GM21447 (cell line): Measurements from ENCODE around the gene NPHS1.
"Not testable (repeated sequence)": the region's sequence is repeated elsewhere in the genome, so short reads cannot be mapped to it uniquely, and the experiment has no call there.

Source experiments
- ATAC-seq: cut with Tn5 transposase; IDR thresholded peaks from one replicate; pipeline ENCODE4 v1.9.1; 2021; ENCODE audit not compliant: unreplicated experiment

The NPHS1 gene

DNA sequence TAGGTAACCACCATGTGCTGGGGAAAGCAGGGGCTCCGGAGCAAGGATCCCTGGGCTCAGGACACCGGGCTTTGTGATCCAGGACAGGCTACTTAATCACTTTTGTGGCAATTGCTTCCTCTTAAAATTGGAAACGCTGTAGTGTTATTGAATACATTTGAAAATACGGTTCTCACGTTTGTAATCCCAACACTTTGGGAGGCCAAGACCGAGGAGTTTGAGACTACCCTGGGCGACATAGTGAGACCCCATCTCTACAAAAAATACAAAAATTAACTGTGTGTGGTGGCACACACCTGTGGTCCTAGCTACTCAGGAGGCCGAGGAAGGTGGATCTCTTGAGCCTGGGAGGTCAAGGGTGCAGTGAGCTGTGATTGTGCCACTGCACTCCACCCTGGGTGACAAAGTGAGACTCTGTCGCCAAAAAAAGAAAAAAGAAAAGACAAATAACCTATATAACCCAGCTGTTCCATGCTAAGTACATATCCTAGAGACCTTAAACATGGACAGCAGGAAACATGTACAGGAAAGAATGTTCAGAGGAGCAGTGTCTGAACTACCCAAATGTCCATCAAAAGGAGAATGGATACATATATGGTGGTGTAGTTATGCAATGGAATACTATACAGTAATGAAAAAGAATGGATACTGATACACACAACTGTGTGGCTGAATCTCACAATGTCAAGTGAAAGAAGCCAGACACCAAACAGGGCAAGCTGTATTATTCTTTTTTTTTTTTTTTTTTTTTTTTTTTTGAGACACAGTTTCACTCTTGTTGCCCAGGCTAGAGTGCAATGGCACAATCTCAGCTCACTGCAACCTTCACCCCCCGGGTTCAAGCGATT is 39.0 kb downstream of the NPHS1 start:
- ATAC-seq: no peak

DNA sequence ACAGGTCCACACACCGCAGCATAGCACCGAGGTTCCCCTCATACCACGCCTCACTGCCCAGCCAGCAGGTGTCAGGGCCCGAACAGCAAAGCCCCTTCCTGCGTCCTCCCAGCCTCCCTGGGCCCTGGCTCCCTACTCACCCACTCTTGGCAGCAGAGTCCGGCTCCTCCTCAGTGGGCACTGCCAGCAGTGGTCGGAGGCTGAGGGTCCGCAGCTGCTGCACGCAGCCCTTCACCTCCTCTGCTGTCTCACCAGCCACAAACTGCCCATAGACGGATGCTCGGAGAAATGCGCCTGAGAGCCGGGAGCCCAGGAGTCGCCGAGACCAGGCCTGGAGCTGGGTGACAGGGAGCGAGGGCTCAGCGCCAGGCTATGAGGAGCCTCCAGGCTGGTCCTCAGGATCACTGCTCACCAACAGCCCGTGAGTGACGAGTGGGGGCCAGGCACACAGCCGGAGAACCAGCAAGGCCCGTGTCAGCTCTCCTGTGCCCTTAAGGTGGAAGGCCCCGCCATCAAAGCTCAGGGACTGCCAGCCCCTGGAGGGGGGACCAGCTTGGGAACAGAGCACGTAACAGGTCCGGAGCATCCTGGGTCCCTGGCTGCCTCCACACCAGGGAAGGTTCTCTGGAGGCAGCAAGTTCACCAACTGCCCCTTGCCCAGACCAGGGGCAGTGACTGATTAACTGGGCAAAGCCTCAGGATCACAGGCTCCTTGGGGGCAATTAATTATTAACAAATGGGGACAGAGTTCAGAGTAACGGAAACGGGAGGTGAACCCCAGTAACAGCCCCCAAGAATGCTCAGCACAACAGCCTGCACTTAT is 39.9 kb downstream of the NPHS1 start, which contains the start of gene PRODH2:
Gene PRODH2, minus strand, starts transcription at position 626 of the 823 bp plus-strand sequence. Its CDS starts 40 bp downstream, at position 586.
- ATAC-seq: no peak

DNA sequence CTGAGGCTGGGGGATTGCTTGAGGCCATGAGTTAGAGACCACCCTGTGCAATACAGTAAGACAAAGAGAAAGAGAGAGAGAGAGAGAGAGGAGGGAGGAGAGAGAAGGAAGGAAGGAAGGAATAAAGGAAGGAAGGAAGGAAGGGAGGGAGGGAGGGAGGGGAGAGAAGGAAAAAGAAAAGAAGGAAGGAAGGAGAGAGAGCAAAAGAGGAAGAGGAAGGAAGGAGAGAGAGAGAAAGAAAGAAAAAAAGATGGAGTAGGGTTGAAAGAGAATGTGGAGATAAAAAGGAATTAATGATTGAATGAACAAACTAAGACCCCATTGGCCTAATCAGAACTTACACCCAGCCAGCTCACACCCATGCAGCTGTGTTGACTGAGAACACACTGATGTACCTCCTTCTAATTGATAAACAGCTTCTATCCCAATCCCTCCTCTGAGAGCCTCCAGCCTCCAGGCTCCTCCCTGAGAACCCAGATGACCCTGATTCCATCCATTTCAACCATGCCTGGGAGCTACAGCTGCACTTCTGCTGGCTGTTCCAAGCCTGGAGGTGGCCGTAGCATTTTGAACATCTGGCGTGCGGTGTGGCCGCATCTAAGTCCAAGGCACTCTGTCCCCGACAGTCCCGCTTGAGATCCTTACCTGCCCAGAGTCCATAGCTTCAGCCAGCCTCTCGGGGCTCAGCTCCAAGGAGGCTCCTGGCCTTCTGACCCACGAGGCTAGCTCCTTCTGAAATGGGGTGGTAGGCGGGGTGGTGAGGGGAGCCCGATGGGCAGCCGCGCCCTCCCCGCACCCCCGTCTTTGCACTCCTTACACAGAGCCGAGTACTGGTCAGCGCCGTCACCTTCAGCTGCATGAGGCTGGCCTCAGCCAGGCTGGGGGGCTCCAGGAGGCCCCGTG is 40.7 kb downstream of the NPHS1 start:
- ATAC-seq: no peak

DNA sequence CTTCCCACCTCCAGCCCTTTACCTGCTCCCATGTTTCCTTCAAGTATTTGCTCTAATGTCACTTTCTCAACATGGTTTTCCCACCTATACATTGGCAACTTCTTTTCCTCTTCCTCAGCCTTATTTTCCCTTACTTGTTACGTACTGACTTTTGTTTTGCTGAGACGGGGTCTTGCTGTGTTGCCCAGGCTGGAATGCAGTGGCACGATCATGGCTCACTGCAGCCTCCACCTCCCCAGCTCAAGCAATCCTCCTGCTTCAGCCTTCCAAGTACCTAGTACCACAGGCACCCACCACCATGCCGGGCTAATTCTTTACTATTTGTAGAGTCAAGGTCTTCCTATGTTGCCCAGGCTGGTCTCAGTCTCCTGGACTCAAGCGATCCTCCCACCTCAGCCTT is 44.7 kb downstream of the NPHS1 start:
- ATAC-seq: no peak

DNA sequence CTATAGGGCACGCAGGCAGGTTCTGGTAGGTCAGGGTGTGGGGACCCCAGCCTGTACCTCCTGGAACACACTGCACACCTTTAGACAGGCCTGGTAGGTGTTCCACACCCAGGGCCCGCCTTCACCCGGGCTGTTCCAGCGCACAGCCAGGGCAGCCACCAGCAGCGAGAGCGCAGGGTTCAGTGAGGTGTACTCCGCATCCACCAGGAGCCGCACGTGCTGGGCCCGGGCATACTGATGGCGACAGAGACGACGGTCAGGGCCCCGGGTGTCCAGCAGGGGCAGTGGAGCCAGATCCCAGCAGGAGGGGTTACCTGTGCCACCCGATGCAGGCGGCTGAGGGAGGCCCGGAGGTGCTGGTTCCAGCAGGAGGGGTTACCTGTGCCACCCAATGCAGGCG is 45.7 kb downstream of the NPHS1 start:
- ATAC-seq: no peak

DNA sequence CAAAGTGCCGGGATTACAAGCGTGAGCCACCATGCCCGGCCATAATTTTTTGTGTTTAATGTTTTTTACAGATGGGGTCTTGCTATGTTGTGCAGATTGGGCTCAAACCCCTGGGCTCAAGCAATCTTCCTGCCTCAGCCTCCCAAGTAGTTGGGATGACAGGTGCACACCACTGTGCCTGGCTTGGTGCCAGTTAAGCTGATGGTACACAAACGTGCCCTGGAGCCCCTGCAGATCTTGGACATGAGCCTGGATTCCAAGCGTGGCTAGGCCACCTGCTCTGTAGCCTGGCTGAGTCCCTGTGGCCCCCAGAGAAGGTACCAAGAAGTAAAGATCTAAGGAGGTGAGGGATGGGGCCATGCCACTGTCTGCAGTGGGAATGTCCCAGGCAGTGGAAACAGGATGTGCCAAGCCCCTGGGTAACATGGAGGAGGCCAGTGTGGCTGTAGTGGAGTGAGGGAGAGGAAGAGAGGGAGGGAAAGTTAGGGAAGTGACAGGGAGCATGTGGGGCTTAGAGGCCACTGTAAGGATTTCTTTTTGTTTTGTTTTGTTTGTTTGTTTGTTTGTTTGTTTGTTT is 46.7 kb downstream of the NPHS1 start:
- ATAC-seq: no peak

DNA sequence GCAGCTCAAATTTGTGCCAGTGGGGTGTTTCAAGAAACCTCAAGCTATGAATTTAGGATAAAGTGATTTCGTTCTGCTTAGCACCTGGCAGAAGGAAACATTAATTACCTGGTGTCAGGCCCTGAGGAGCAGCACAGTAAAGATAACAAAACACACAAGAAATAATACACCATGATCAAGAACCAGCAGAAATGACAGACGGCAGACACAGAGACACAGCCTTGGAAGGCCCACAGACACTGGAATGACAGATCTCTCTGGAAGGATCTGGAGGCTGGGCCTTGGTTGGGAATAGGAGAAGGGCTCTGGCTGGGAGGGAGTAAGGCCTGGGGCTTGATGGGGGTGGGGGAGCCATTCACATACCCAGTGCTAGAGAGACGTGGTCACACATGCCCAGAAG is 50.5 kb downstream of the NPHS1 start:
- ATAC-seq: no peak

DNA sequence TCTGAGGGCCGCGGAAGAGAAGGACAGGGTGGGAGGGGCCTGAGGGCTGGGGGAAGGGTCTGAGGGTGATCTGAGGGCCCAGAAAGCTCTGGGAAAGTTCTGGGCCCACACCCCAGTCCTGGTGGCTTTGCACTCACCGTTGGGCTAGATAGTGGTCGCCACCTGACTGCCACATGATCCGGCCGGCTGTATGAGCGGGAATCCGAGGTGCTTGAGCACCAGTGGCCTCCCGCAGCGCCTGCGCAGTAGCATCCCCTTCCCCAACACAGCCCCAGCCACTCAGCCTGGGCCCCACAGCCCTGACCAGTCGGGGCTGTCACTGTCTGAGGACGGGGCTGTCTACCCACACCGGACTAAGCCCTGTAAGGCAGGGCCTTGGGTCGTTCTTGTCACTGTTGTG is 54.6 kb downstream of the NPHS1 start:
- no peak for ATAC-seq

DNA sequence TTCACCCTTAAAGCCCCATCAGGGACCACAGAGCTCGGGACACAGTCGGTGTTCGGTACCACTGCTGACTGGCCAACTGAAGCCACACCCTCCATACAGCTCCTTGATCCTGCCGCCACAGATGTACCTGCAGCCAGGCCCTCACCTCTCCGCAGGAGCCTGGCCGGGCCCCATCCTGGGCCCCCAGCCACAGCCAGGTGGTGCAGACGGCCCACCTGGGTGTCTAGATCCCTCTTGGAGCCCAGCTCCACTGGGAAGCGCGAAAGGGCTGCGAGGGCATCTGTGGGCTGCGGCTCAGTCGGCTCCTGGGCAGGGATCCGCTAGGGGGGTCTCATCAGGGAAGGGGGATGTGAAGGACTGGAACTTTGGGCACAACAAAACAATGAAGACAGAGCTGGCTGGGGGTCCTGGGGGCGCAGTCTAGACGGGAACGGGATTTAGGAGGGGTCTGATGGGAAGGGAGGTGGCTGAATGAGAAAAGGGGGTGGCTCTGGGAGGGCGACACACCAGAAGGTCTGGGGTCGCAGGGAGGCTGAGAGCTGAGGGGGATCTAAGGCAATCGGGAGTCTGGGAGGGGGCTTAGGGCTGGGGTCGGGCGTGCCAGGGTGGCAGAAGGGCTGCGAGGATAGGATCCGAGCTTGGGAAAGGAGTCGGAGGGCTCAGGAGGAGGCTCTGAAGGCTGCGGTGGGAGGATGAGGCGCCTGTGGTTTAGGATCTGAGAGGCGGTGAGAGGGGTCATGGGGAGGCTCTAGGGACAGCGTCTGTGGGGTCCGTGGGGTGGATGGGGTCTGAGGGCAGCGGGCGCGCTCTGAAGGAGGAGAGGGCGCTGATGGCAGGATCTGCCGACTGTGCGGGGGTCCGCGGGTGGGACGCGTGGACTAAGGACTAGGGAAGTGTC is 55.4 kb downstream of the NPHS1 start:
- ATAC-seq: no peak

DNA sequence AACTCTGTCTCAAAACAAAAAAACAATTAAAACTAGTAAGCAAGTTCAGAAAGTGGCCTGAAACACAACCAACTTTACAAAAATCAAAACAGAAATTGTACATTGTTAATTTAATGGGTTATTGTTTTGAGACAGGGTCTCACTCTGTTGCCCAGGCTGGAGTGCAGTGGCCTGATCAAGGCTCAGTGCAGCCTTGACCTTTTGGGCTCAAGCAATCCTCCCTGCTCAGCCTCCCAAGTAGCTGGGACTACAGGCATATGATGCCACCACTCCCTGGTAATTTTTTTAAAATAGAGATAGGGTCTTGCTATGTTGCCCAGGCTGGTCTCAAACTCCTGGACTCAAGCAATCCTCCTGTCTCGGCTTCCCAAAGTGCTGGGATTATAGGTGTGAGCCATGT is 56.7 kb downstream of the NPHS1 start:
- ATAC-seq: not testable (repeated sequence)

DNA sequence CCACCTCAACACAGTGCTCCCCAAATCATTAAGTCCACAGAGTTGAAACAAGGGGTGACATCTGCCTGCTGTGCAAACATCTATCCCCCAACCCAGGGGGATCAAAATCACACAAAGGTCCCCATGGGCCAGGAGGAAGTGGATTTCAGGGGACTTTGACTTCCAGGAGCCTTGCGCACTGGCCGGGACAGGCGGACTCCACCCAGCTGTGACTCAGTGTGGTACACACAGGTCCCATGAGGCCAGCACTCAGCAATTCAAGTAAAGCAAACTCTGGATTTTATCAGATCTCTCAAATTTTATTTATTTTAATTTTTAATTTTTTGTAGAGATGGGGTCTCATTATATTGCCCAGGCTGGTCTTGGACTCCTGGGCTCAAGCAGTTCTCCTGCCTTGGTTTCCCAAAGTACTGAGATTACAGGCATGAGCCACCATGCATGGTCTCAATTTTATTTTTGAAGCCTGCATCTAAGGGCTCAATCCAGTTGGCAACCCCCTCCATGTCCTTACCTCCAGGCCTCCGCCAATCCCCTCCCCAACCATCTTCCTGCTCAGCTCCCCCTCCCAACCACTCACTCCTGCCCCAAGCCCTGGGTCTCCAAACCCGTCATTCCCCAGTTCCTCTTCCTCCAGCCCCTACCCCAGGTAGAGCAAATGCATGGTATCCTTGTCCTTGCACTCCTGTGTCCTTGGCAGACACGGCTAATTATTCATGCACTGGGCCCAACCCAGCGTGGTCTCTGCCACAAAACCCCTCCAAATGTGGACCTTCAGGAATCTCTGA is 58.7 kb downstream of the NPHS1 start:
- no peak for ATAC-seq

DNA sequence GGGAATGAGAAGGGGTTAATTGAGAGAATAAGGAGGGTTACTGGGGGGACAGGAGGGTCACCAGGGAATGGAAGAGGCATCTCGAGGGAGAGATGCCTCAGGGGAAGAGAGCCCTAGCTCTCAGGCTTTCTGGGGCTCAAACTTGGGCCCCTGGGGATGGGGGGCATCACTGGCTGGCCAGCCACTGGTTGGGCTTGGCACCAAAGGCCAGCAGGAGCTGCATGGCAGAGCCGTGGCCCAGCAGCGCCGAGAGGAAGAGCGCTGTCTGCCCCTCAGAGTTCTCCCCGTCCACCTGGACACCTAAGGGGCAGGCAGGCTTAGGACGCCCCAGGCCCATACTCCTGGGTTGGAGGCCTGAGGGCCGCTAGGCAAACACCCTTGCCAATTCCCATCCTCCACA is 59.4 kb downstream of the NPHS1 start:
- ATAC-seq: no peak

DNA sequence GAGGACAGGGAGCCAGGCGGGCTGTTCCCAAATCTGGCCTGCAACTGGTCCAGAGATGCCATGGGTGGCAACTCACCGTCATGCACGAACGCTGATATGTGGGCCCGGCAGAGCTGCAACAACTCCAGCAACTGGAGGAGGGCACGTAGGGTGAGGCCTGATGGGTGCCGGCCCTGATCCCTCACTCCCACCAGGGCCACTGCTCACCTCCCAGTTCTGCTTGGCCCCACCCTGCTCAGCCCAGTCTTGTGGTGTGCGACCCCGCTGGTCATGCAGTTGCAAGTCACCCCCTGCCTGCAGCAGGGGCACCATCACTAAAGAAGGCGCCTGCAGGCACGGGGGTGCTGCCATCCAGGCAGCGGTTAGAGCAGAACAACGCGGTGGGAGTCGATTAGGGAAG is 60.0 kb downstream of the NPHS1 start:
- ATAC-seq: no peak

DNA sequence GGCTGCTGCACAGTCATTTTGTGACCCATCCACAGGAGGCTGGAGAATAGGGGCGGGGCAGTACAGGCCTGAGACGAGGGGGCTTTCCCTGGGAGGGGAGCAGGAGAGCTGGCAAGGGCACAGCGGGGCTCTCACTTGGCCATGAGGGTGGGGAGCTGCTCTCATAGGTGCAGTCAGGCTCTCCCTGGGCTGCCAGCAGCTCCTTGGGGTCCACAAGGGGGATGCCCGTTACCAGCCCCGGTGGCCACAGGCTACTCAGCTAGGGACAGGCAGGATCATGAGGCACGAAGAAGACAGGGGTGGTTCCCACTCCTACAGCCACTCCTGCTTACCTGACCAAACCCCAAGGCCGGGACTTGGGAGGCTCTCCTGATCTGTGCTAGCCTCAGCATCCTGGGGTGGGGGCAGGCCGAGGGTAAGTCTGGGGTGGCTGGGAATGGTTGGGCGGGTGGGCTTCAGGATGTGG is 60.5 kb downstream of the NPHS1 start:
- no peak for ATAC-seq

DNA sequence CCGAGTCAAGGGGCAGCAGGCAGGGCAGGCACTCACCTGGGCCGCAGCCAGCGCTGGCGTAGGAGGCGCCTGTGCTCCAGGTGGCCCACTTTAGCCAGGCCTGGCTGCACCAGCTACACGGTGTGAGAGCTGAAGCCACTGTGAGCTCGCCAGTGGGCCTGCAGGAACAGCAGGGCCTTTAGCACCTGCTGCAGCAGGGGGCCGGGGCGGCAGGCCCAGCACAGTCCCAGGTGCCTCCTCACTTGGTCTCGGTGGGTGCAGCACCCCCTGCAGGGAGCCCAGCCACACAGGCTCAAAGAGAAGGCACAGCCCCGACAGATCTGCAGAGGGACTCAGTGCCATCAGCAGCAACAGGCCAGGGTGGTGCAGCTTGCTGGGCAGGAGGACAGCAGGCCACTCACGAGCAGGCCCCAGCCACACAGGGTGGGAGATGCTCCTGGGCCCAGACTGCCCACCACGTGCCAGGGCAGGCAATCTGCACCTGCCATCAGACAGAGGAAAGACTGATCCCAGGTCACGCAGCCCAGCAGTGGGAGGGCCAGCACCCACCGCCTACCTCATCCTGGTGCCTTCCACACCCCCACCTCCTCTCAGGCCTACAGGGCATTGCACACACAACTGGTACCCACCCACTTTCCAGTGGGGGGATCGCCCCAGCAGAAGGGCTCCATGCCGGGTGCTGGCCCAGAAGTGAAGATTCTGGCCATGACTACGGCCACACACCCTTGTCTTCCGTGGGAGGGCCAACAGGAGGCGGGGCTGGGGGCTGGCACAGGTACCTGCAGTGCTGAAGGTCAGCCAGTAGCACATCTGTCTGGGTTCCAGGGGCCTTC is 61.1 kb downstream of the NPHS1 start:
- no peak for ATAC-seq

DNA sequence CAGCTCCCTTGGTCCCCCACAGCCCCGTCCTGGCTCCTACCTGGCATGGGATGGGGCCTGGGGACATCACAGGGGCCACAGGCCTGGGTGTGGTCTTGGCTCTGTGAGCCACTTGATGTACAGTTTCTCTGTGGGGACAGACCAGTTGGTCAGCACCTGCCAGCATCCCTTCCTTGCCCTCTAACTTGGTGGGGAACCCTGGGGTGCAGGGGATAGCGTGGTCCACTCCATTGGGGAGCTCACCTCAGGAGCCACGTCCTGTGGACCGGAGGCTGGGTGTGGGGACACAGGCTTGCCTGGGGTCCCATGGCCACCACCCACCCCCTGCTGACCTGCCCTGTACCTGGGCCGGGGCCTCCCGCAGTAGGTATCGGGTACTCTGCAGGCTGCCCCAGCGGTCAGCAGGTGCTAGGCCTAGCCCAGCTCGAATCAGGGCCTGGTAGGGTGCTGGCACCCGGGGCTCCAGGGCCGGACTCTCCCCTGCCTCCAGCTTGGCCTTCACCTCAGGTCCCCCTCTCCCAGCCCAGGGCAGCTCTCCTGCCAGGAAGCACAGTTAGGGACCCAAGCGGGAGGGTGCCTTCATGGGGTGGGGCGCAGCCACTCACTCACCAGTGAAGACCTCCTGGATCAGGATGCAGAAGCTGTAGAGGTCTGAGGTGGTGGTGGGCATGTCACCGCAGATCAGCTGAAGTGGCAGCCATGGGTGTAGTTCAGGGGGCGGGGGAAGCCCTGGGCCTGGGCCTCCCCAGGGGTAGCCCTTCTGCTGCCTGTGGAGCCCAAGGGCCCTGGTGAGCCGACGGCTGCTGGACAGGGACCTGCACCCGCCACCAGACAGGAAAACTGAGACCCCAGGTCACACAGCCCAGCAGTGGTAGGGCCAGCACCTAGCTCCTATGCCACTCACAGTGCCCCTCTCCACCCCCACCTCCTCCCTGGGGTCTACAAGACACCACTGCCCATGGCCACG is 62.0 kb downstream of the NPHS1 start:
- ATAC-seq: no peak
